Liver (tissue), 9 donors: ENCODE measurements around the gene PRELID1. TPM values are rescaled to one million over a fixed set of nuclear protein-coding genes. Genes with fewer than 3 reads are reported as not detected.

Source experiments
- DNase-seq: peaks from one replicate; pipeline ENCODE4 v3.0.0-alpha.2; 2017; ENCODE audit warnings: low spot score
- H3K27ac ChIP-seq, 2 donors: one replicate each; pipeline ENCODE4 v1.7.0; 2013; ENCODE audit warnings: inconsistent platforms in 2 of 2, low read length in 2 of 2, control low read depth in 1 of 2, low read depth in 1 of 2, mild to moderate bottlenecking in 1 of 2
- H3K27me3 ChIP-seq, 4 donors: one replicate each; pipeline versions ENCODE4 v1.6.1 to v1.7.0; 2013; ENCODE audit warnings: low read length in 3 of 4, inconsistent platforms in 1 of 4, mild to moderate bottlenecking in 1 of 4, moderate library complexity in 1 of 4; ENCODE audit not compliant: control insufficient read depth in 4 of 4, insufficient read depth in 4 of 4
- H3K36me3 ChIP-seq, 4 donors: one replicate each; pipeline versions ENCODE4 v1.6.1 to v1.7.0; 2013; ENCODE audit warnings: low read length in 3 of 4, mild to moderate bottlenecking in 3 of 4, low read depth in 1 of 4, moderate library complexity in 1 of 4; ENCODE audit not compliant: control insufficient read depth in 4 of 4, insufficient read depth in 3 of 4
- H3K4me1 ChIP-seq, 4 donors: one replicate each; pipeline versions ENCODE4 v1.6.1 to v1.7.0; 2013; ENCODE audit warnings: low read length in 3 of 4, mild to moderate bottlenecking in 3 of 4, moderate library complexity in 1 of 4; ENCODE audit not compliant: control insufficient read depth in 4 of 4, insufficient read depth in 4 of 4
- H3K4me3 ChIP-seq, 3 donors: one replicate each; pipeline versions ENCODE4 v1.6.1 to v1.7.0; 2013; ENCODE audit warnings: low read length in 3 of 3, control low read depth in 1 of 3, low read depth in 1 of 3, mild to moderate bottlenecking in 1 of 3
- H3K9ac ChIP-seq, 2 donors: one replicate each; pipeline ENCODE4 v1.7.0; 2013; ENCODE audit warnings: low read length in 2 of 2, mild to moderate bottlenecking in 2 of 2, moderate library complexity in 2 of 2, control low read depth in 1 of 2, low read depth in 1 of 2
- H3K9me3 ChIP-seq, 4 donors: one replicate each; pipeline versions ENCODE4 v1.6.1 to v1.7.0; 2013; ENCODE audit warnings: low read length in 3 of 4; ENCODE audit not compliant: control insufficient read depth in 4 of 4
- FOXA1 ChIP-seq: IDR thresholded peaks from 2 replicates; pipeline ENCODE4 v1.6.1; 2016; ENCODE audit warnings: antibody characterized with exemption
- FOXA2 ChIP-seq: IDR thresholded peaks from 2 replicates; pipeline ENCODE4 v1.6.1; 2016; ENCODE audit warnings: antibody characterized with exemption
- HNF4A ChIP-seq, 2 donors: conservative IDR thresholded peaks; 2 replicates each; pipeline ENCODE4 v1.6.1; 2016; ENCODE audit warnings: antibody characterized with exemption in 2 of 2, mild to moderate bottlenecking in 2 of 2
- HNF4G ChIP-seq: IDR thresholded peaks from 2 replicates; pipeline ENCODE4 v1.6.1; 2016; ENCODE audit warnings: antibody characterized with exemption
- MAX ChIP-seq: IDR thresholded peaks from 2 replicates; pipeline ENCODE4 v1.6.1; 2016; ENCODE audit warnings: antibody characterized with exemption
- NR2F2 ChIP-seq: IDR thresholded peaks from 2 replicates; pipeline ENCODE4 v1.6.1; 2016; ENCODE audit warnings: antibody characterized with exemption
- RAD21 ChIP-seq, 2 donors: IDR thresholded peaks; 2 replicates each; pipeline ENCODE4 v1.6.1; 2016; ENCODE audit warnings: antibody characterized with exemption in 2 of 2, mild to moderate bottlenecking in 2 of 2
- REST ChIP-seq: IDR thresholded peaks from 2 replicates; pipeline ENCODE4 v1.6.1; 2016; ENCODE audit warnings: antibody characterized with exemption, mild to moderate bottlenecking
- TAF1 ChIP-seq: conservative IDR thresholded peaks from 2 replicates; pipeline ENCODE4 v1.6.1; 2016; ENCODE audit warnings: antibody characterized with exemption, mild to moderate bottlenecking
- YY1 ChIP-seq: IDR thresholded peaks from 2 replicates; pipeline ENCODE4 v1.6.1; 2016; ENCODE audit warnings: antibody characterized with exemption, mild to moderate bottlenecking
- WGBS: extraction: QIAGEN DNeasy Blood & Tissue Kit; methylation state at CpG from one replicate; pipeline ENCODE4 v1.1.7; 2013; 5-methylcytosine and 5-hydroxymethylcytosine counted together
- polyA plus RNA-seq, 2 donors: library from polyadenylated mRNA; stranded (reverse) in 1 of 2; unstranded in 1 of 2; fragments of 200-250 nt in 1 of 2; fragments of >200 nt in 1 of 2; fragmentation: Nextera tagmentation in 1 of 2; extraction: Ambion mirVana in 1 of 2; gene quantifications; one replicate each; pipeline versions ENCODE4 v1.2.1 to v1.2.3, GENCODE V29; 2013 to 2015
- total RNA-seq, 2 donors: library from RNA; depleted of rRNA; stranded (reverse); fragments of >200 nt; gene quantifications; one replicate each; pipeline ENCODE4 v1.2.3, GENCODE V29; 2014
- TF ChIP-seq, protein P1 (sequence below): fragments of 150-350 bp; IDR thresholded peaks from 2 replicates; pipeline ENCODE4 v1.5.1; 2017; ENCODE audit warnings: improper control_type of control experiment, low read depth, low read length; ENCODE audit not compliant: missing input control
- donor health status: healthy.
- donor health status: healthy.
- donor health status: healthy.
- donor health status: healthy.
- donor health status: healthy.

PRELID1 gene
- total and polyA plus RNA-seq, 4 donors = 47.9 to 200 (median 85.3) TPM

DNA sequence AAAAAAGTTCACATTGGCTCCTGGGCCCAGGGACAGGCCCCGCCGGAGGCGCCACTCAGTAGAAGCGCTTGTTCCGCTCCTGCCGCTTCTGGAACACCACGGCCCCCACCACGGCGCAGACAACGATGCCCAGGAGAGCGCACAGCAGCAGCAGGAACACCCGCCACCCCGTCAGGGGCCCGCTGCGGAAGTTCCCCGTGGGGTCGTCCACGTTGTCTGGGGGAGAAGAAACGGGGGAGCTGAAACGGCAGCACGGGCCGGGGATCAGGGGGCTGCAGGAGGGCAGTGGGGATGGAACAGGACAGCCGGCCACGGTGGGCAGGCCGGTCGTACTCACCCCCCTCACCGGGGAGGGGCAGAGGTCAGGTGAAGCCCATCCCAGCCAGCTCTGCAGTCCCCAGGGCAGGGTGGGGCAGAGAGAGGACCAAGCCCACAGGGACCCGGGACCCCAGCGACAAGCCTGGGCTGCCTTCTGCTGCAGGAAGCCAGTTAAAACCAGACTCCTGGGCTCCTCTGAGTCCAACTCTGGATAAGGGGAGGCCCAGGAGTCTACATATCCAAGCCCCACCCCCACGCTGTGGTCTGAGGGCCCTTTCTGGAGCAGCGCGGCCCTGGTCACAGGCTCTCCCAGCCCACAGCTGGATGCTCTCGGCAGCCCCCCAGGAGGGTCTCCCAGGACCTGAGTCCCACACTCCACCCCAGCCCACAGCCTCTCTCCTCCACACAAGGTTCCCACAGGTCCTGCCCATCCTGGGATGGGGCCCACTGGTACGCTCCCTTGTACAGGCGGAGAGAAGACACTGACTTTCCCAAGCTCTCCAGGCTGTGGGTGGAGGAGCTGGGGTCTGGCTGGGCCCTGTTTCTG lies 28.7 kb downstream of the PRELID1 start:
- 89% methylated on average over 35 of the region's 35 CpGs for WGBS
- no peak overlapping the region for H3K27ac ChIP-seq
- no peaks in the 10 kb centered on the region for H3K9me3 ChIP-seq
- H3K36me3 ChIP-seq = peaks cover 32 to 73% (median 41%) of the 10 kb centered on the region in 4 donors
- H3K9ac ChIP-seq = no peak overlapping the region
- DNase-seq = no peak
- no peaks in the 10 kb centered on the region for H3K27me3 ChIP-seq
- TF ChIP-seq FOXA1 (no peak), HNF4A (conservative IDR thresholded peaks at IDR 0.05) (no peak), MAX (no peak), FOXA2 (no peak), TAF1 (no peak), REST (no peak), YY1 (no peak), RAD21 (IDR thresholded peaks at IDR 0.05) (no peak), NR2F2 (no peak), HNF4G (no peak)
- H3K4me3 ChIP-seq = no peak overlapping the region
- peaks cover 0 to 8% (median 0%) of the 10 kb centered on the region in 4 donors for H3K4me1 ChIP-seq

GRCh38 chr5:177332896-177333260 lies 29.3 kb downstream of the PRELID1 start:
- Histone ChIP-seq H3K27me3 (no peaks in the 10 kb centered on the region), H3K27ac (no peak overlapping the region), H3K4me3 (no peak overlapping the region), H3K9ac (no peak overlapping the region), H3K4me1 (peaks cover 0 to 8% (median 0%) of the 10 kb centered on the region in 4 donors), H3K36me3 (peaks cover 33 to 76% (median 46%) of the 10 kb centered on the region in 4 donors), H3K9me3 (no peaks in the 10 kb centered on the region)
- TF ChIP-seq RAD21 (IDR thresholded peaks at IDR 0.05) (no peak), MAX (no peak), REST (no peak)
- TF ChIP-seq, protein P1, sequence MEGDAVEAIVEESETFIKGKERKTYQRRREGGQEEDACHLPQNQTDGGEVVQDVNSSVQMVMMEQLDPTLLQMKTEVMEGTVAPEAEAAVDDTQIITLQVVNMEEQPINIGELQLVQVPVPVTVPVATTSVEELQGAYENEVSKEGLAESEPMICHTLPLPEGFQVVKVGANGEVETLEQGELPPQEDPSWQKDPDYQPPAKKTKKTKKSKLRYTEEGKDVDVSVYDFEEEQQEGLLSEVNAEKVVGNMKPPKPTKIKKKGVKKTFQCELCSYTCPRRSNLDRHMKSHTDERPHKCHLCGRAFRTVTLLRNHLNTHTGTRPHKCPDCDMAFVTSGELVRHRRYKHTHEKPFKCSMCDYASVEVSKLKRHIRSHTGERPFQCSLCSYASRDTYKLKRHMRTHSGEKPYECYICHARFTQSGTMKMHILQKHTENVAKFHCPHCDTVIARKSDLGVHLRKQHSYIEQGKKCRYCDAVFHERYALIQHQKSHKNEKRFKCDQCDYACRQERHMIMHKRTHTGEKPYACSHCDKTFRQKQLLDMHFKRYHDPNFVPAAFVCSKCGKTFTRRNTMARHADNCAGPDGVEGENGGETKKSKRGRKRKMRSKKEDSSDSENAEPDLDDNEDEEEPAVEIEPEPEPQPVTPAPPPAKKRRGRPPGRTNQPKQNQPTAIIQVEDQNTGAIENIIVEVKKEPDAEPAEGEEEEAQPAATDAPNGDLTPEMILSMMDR = no peak
- WGBS = 95% methylated on average over 13 of the region's 13 CpGs
- no peak for DNase-seq
